ENCODE results near the gene PAX8.

GRCh38 chr2:113264713-113265403 lies 13.9 kb downstream of the PAX8 start:
- TF ChIP-seq EZH2phosphoT487 (IDR thresholded peaks at IDR 0.05; ENCODE audit: low read depth) (no peak), CTCF (IDR thresholded peaks at IDR 0.05; ENCODE audit: low read depth, low read length) (no peak)
